ENCODE data around the gene NGDN.

NGDN gene

GRCh38 chr14:23449314-23449713, 20.2 kb upstream of the NGDN start:
- no peaks in the 10 kb centered on the region for H3K9me3 ChIP-seq (ENCODE audit: control insufficient read depth, insufficient read depth, low read depth, low read length)
- CTCF ChIA-PET, result no interaction called here
- H3K4me1 ChIP-seq (ENCODE audit: control insufficient read depth, insufficient read depth, low read length), result no peaks in the 10 kb centered on the region
- no peak for TF ChIP-seq ZNF544 (tag by site-specific recombination; IDR thresholded peaks at IDR 0.05)
- no peak for TF ChIP-seq ZNF132 (tag by site-specific recombination; IDR thresholded peaks at IDR 0.05; ENCODE audit: borderline replicate concordance)
- no peak for TF ChIP-seq ZNF677 (tag by site-specific recombination; IDR thresholded peaks at IDR 0.05)
- TF ChIP-seq ZNF473 (tag by site-specific recombination; IDR thresholded peaks at IDR 0.05), result no peak
- no peak for TF ChIP-seq ZBTB7A (tag by site-specific recombination; IDR thresholded peaks at IDR 0.05; ENCODE audit: low read depth)
- TF ChIP-seq ZNF202 (tag by site-specific recombination; IDR thresholded peaks at IDR 0.05; ENCODE audit: borderline replicate concordance), result no peak
- no peak for TF ChIP-seq ZNF335 (tag by site-specific recombination; conservative IDR thresholded peaks at IDR 0.05)
- no peak for TF ChIP-seq BCL11A (tag by site-specific recombination; IDR thresholded peaks at IDR 0.05; ENCODE audit: low read depth)
- no peak for TF ChIP-seq HOXA7 (CRISPR knock-in tag; IDR thresholded peaks at IDR 0.05; ENCODE audit: borderline replicate concordance)
- no peak for TF ChIP-seq ZNF558 (tag by site-specific recombination; IDR thresholded peaks at IDR 0.05)
- POLR2A ChIA-PET, result no interaction called here
- H3K27ac ChIP-seq (ENCODE audit: extremely low read depth, low read depth, low read length), result no peak overlapping the region
- no peaks in the 10 kb centered on the region for H3K36me3 ChIP-seq (ENCODE audit: control insufficient read depth in 2 of 2, insufficient read depth in 1 of 2, low read length in 2 of 2)
- H3K4me3 ChIP-seq (ENCODE audit: low read depth, low read length), result no peak overlapping the region

DNA sequence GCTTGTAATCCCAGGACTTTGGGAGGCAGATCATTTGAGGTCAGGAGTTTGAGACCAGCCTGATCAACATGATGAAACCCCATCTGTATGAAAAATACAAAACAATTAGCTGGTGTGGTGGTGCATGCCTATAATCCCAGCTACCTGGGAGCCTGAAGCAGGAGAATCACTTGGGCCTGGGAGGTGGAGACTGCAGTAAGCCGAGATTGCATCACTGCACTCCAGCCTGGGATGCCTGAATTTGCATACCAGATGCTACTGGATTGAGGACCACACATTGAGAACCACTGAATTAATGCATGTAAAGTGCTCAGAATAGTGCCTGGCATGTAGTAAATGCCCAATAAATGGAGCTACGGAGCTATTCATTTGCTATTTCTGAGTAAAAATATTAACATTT, 19.1 kb upstream of the NGDN start:
- POLR2A ChIA-PET, result no interaction called here

DNA sequence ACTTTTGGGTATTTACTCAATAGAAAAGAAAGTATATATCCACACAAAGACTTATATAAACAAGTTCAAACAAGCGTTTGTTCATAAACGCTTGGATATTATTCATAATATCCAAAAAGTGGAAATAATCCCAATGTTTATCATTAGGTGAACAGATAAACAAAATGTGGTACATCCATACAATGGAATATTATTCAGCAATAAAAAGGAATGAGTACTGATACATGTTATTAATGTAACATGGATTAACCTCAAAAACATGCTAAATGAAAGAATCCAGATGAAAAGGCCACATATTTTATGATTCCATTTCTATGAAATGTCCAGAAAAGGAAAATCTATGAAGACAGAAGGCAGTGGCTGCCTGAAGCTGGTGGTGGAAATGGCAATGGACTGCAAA, 17.3 kb upstream of the NGDN start:
- no peak overlapping the region for H3K4me3 ChIP-seq (ENCODE audit: low read depth, low read length)
- no peaks in the 10 kb centered on the region for H3K9me3 ChIP-seq (ENCODE audit: control insufficient read depth, insufficient read depth, low read depth, low read length)
- H3K27ac ChIP-seq (ENCODE audit: extremely low read depth, low read depth, low read length), result no peak overlapping the region
- H3K4me1 ChIP-seq (ENCODE audit: control insufficient read depth, insufficient read depth, low read length), result no peaks in the 10 kb centered on the region
- TF ChIP-seq REPIN1 (tag by site-specific recombination; IDR thresholded peaks at IDR 0.05; ENCODE audit: low read depth) (no peak), ZNF274 (IDR thresholded peaks at IDR 0.05; ENCODE audit: low read length) (no peak), ZNF274 (tag by site-specific recombination; IDR thresholded peaks at IDR 0.05; ENCODE audit: borderline replicate concordance) (no peak), ZNF280D (tag by site-specific recombination; IDR thresholded peaks at IDR 0.05) (no peak), ZNF555 (tag by site-specific recombination; conservative IDR thresholded peaks at IDR 0.05) (no peak), ZNF146 (tag by site-specific recombination; IDR thresholded peaks at IDR 0.05) (peak; percentile 36; the same call in 1 of the 2 replicates), GLIS1 (tag by site-specific recombination; IDR thresholded peaks at IDR 0.05) (no peak)
- POLR2A ChIA-PET, result no interaction called here
- H3K36me3 ChIP-seq (ENCODE audit: control insufficient read depth in 2 of 2, insufficient read depth in 1 of 2, low read length in 2 of 2), result no peaks in the 10 kb centered on the region
- CTCF ChIA-PET, result no interaction called here

More for the DNA sequence above, 19.1 kb upstream of the NGDN start:
- no peaks in the 10 kb centered on the region for H3K9me3 ChIP-seq (ENCODE audit: control insufficient read depth, insufficient read depth, low read depth, low read length)
- no peaks in the 10 kb centered on the region for H3K4me1 ChIP-seq (ENCODE audit: control insufficient read depth, insufficient read depth, low read length)
- H3K27ac ChIP-seq (ENCODE audit: extremely low read depth, low read depth, low read length), result no peak overlapping the region
- CTCF ChIA-PET, result interaction anchor here (0.8 kb wide), 1 partner anchor 16 kb away, joined by 3 read pairs; no protein-coding TSS in a partner anchor
- TF ChIP-seq ZNF292 (tag by site-specific recombination; IDR thresholded peaks at IDR 0.05; ENCODE audit: borderline replicate concordance, low read depth), result no peak
- no peak for TF ChIP-seq ZNF76 (tag by site-specific recombination; IDR thresholded peaks at IDR 0.05; ENCODE audit: borderline replicate concordance, low read depth)
- no peak for TF ChIP-seq KLF9 (tag by site-specific recombination; IDR thresholded peaks at IDR 0.05; ENCODE audit: low read depth)
- no peak for TF ChIP-seq KLF7 (tag by site-specific recombination; IDR thresholded peaks at IDR 0.05; ENCODE audit: borderline replicate concordance)
- no peak for TF ChIP-seq ZNF48 (tag by site-specific recombination; IDR thresholded peaks at IDR 0.05)
- TF ChIP-seq ZNF175 (tag by site-specific recombination; IDR thresholded peaks at IDR 0.05), result no peak
- no peak for TF ChIP-seq ZFP41 (tag by site-specific recombination; IDR thresholded peaks at IDR 0.05; ENCODE audit: borderline replicate concordance)
- no peak for TF ChIP-seq ZNF302 (tag by site-specific recombination; IDR thresholded peaks at IDR 0.05; ENCODE audit: low read depth)
- TF ChIP-seq ZNF473 (tag by site-specific recombination; IDR thresholded peaks at IDR 0.05), result no peak
- TF ChIP-seq, protein P1, sequence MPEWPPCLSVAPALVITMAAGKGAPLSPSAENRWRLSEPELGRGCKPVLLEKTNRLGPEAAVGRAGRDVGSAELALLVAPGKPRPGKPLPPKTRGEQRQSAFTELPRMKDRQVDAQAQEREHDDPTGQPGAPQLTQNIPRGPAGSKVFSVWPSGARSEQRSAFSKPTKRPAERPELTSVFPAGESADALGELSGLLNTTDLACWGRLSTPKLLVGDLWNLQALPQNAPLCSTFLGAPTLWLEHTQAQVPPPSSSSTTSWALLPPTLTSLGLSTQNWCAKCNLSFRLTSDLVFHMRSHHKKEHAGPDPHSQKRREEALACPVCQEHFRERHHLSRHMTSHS (tag by site-specific recombination; IDR thresholded peaks at IDR 0.05), result no peak
- no peak for TF ChIP-seq ZNF184 (tag by site-specific recombination; IDR thresholded peaks at IDR 0.05)
- no peak for TF ChIP-seq ZBTB7A (tag by site-specific recombination; IDR thresholded peaks at IDR 0.05; ENCODE audit: low read depth)
- TF ChIP-seq ZNF596 (tag by site-specific recombination; IDR thresholded peaks at IDR 0.05), result no peak
- no peak for TF ChIP-seq ZIC2 (tag by site-specific recombination; IDR thresholded peaks at IDR 0.05)
- TF ChIP-seq ZNF211 (tag by site-specific recombination; IDR thresholded peaks at IDR 0.05; ENCODE audit: low read depth), result no peak
- no peak for TF ChIP-seq ZNF398 (tag by site-specific recombination; IDR thresholded peaks at IDR 0.05)
- TF ChIP-seq ZNF548 (tag by site-specific recombination; IDR thresholded peaks at IDR 0.05), result no peak
- H3K36me3 ChIP-seq (ENCODE audit: control insufficient read depth in 2 of 2, insufficient read depth in 1 of 2, low read length in 2 of 2), result no peaks in the 10 kb centered on the region
- no peak overlapping the region for H3K4me3 ChIP-seq (ENCODE audit: low read depth, low read length)
